Endodermal cell (in vitro differentiated cells): ENCODE results near the gene LRRTM2. TPM values are rescaled to one million over a fixed set of nuclear protein-coding genes. Genes with fewer than 3 reads are reported as not detected.

Experiments
- DNase-seq: peaks from one replicate; pipeline ENCODE4 v3.0.0-alpha.2; 2017
- H3K27ac ChIP-seq: 2 replicates; pipeline ENCODE4 v1.5.1; 2013; ENCODE audit warnings: mild to moderate bottlenecking, low read depth, low read length, moderate library complexity
- H3K27me3 ChIP-seq: 2 replicates; pipeline ENCODE4 v1.6.1; 2013; ENCODE audit warnings: mild to moderate bottlenecking, low read length, moderate library complexity; ENCODE audit not compliant: insufficient read depth, control insufficient read depth, poor library complexity, severe bottlenecking
- H3K36me3 ChIP-seq: 2 replicates; pipeline ENCODE4 v1.7.0; 2013; ENCODE audit warnings: mild to moderate bottlenecking, low read length, moderate library complexity; ENCODE audit not compliant: control insufficient read depth, insufficient read depth
- H3K4me1 ChIP-seq: one replicate; pipeline ENCODE4 v1.7.0; 2013; ENCODE audit warnings: low read length; ENCODE audit not compliant: control insufficient read depth, insufficient read depth
- H3K4me3 ChIP-seq: 2 replicates; pipeline ENCODE4 v1.5.1; 2013; ENCODE audit warnings: mild to moderate bottlenecking, low read length, moderate library complexity
- H3K9ac ChIP-seq: 2 replicates; pipeline ENCODE4 v1.6.1; 2013; ENCODE audit warnings: mild to moderate bottlenecking, low read length, moderate library complexity; ENCODE audit not compliant: poor library complexity, severe bottlenecking; ENCODE audit errors: extremely low read depth
- H3K9me3 ChIP-seq: 2 replicates; pipeline ENCODE4 v1.6.1; 2013; ENCODE audit warnings: mild to moderate bottlenecking, low read length, moderate library complexity; ENCODE audit not compliant: control insufficient read depth
- H3K27ac Mint-ChIP-seq: 2 replicates; pipeline ENCODE4 v1.8.0; 2020; ENCODE audit warnings: mixed read lengths
- H3K27me3 Mint-ChIP-seq: 2 replicates; pipeline ENCODE4 v1.8.0; 2021; ENCODE audit warnings: mild to moderate bottlenecking, mixed read lengths; ENCODE audit not compliant: insufficient read depth
- H3K36me3 Mint-ChIP-seq: 2 replicates; pipeline ENCODE4 v1.8.0; 2020; ENCODE audit warnings: low read depth, mixed read lengths
- H3K4me1 Mint-ChIP-seq: 2 replicates; pipeline ENCODE4 v1.8.0; 2020; ENCODE audit warnings: mixed read lengths
- H3K4me3 Mint-ChIP-seq: 2 replicates; pipeline ENCODE4 v1.8.0; 2020; ENCODE audit warnings: mild to moderate bottlenecking, moderate library complexity, mixed read lengths
- H3K9me3 Mint-ChIP-seq: 2 replicates; pipeline ENCODE4 v1.8.0; 2020; ENCODE audit warnings: mild to moderate bottlenecking, mixed read lengths
- WGBS, 2 experiments: methylation state at CpG; one replicate each; pipeline versions ENCODE4 v1.1.5 to v1.1.7; 2013; ENCODE audit warnings: missing lambda C conversion rate in 2 of 2, mixed read lengths in 1 of 2; ENCODE audit not compliant: insufficient coverage in 1 of 2, insufficient read length in 1 of 2; 5-methylcytosine and 5-hydroxymethylcytosine counted together
- total RNA-seq, 2 donors: library from RNA; stranded (reverse); fragmentation: NEBNext Ultra II Directional in 1 of 2; extraction: Animal tissue kit (Norgen Biotek cat#: 25700) in 1 of 2; gene quantifications; 2 replicates in 1 of 2; 3 replicates in 1 of 2; pipeline ENCODE4 v1.2.1, GENCODE V29; 2021
- TF ChIP-seq, protein P1 (sequence below): fragments of 200-600 bp; sonication (generic); conservative IDR thresholded peaks from 2 replicates; pipeline ENCODE4 v1.5.0; 2021; ENCODE audit warnings: antibody characterized with exemption, mild to moderate bottlenecking

LRRTM2 gene
- total RNA-seq, 2 donors from 2014 or later: not detected

DNA sequence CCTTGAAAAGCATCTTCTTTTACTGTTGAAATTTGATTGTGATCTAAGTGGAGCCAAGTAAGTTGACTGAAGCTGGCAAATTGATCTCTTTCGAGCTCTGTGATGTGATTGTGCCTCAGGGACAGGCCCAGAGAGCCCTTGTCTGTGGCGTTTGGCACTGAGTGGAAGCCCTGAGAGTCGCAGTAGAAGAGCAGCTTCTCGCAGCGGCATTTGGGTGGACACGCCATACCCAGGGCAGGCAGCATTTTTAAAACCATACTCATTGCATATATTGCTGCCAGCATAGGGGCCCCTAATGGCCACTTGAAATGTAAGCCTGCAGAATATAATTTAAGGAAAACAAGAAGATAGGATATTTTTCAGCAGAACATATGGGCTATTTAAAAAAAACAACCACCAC is 894 bp downstream of the LRRTM2 start:
- no peak overlapping the region for H3K4me3 Mint-ChIP-seq
- H3K27ac Mint-ChIP-seq: no peak overlapping the region
- Histone ChIP-seq H3K4me3 (no peak overlapping the region), H3K27me3 (no peaks in the 10 kb centered on the region), H3K9me3 (no peaks in the 10 kb centered on the region), H3K4me1 (peaks cover 15% of the 10 kb centered on the region), H3K36me3 (peaks cover 13% of the 10 kb centered on the region), H3K9ac (no peak overlapping the region), H3K27ac (no peak overlapping the region)
- TF ChIP-seq, protein P1, sequence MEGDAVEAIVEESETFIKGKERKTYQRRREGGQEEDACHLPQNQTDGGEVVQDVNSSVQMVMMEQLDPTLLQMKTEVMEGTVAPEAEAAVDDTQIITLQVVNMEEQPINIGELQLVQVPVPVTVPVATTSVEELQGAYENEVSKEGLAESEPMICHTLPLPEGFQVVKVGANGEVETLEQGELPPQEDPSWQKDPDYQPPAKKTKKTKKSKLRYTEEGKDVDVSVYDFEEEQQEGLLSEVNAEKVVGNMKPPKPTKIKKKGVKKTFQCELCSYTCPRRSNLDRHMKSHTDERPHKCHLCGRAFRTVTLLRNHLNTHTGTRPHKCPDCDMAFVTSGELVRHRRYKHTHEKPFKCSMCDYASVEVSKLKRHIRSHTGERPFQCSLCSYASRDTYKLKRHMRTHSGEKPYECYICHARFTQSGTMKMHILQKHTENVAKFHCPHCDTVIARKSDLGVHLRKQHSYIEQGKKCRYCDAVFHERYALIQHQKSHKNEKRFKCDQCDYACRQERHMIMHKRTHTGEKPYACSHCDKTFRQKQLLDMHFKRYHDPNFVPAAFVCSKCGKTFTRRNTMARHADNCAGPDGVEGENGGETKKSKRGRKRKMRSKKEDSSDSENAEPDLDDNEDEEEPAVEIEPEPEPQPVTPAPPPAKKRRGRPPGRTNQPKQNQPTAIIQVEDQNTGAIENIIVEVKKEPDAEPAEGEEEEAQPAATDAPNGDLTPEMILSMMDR: no peak
- 94 to 100% methylated on average over 1 to 6 of the region's 6 CpGs for WGBS, 2 experiments
- H3K36me3 Mint-ChIP-seq: peaks cover 10% of the 10 kb centered on the region
- no peak for DNase-seq
- H3K9me3 Mint-ChIP-seq: no peaks in the 10 kb centered on the region
- no peaks in the 10 kb centered on the region for H3K27me3 Mint-ChIP-seq
- peaks cover 59% of the 10 kb centered on the region for H3K4me1 Mint-ChIP-seq

DNA sequence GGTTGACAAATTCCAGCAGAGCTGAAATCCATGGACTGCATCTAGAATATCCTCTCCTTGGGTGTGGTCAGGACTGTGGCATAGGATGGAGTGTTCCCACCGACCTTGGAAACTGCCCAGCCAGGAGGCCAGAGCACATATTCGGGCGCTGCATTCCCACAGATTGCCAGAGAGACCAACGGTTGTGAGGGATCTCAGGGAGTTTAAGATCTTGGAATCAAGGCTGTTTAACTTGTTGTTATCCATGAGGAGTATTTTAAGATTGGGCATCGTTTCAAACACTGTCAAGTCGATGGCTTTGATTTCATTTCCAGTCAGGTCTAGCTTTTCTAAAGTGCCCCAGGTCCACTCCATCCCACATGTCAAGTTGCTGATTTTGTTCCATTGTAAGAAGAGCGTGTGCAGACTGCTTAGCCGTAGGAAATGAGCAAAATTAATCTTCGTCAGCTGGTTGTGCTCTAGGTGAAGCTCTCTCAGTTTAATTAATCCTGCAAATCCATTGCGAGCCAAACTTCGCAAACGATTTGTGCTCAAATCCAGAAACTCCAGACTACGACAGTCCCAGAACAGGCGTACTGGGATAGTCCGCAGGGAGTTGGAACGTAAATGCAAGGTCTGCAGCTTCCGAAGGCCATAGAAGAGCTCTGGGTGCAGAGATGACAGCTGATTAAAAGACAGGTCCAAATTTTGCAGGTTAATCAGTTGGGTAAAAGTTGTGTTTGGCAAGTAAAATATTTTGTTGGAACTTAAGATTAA is 1.5 kb downstream of the LRRTM2 start:
- H3K9ac ChIP-seq: no peak overlapping the region
- Mint-ChIP-seq H3K27ac (no peak overlapping the region), H3K36me3 (peaks cover 5% of the 10 kb centered on the region), H3K4me1 (peaks cover 65% of the 10 kb centered on the region), H3K27me3 (no peaks in the 10 kb centered on the region), H3K9me3 (no peaks in the 10 kb centered on the region), H3K4me3 (no peak overlapping the region)
- 94 to 95% methylated on average over 15 to 17 of the region's 17 CpGs for WGBS, 2 experiments
- no peak overlapping the region for H3K4me3 ChIP-seq
- no peaks in the 10 kb centered on the region for H3K27me3 ChIP-seq
- H3K9me3 ChIP-seq: no peaks in the 10 kb centered on the region
- no peak for DNase-seq
- peaks cover 12% of the 10 kb centered on the region for H3K36me3 ChIP-seq
- H3K4me1 ChIP-seq: peaks cover 15% of the 10 kb centered on the region
- H3K27ac ChIP-seq: peak overlapping the region; percentile 46
- TF ChIP-seq, protein P1: no peak

DNA sequence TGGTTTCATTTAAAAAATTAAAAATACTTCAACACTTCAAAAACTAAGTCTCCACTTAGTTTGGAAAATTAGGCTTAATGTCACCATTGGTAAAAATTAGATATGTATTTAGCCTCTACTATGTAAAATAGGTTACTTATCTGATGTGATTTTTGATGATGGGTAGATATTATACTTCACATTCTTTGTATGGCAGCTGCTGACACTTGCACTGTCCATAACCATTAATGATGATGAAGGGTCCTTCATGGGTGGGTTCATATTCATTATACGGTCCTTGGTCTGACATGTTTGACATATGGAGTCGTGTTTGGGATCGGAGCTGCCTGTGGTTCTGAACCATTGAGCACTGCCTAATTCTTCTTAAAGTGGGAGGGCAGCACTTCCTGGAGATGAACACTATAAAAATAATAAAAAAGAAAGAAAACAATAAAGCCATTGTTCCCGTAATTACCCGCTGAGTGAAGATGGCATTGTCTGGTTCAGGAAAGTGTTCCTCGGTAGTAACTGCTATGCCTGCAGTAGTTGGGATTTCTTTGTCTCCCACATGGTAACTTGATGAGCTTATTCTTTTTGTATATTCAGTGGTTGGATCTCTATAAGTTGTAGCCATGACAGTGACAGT is 2.2 kb downstream of the LRRTM2 start:
- H3K4me1 Mint-ChIP-seq: peaks cover 70% of the 10 kb centered on the region
- 86 to 97% methylated on average over 3 to 6 of the region's 6 CpGs for whole genome bisulfite sequencing, 2 experiments
- DNase-seq: no peak
- Histone ChIP-seq H3K9me3 (no peaks in the 10 kb centered on the region), H3K27me3 (no peaks in the 10 kb centered on the region), H3K4me1 (peaks cover 15% of the 10 kb centered on the region), H3K9ac (no peak overlapping the region), H3K4me3 (no peak overlapping the region), H3K27ac (peak overlapping the region; percentile 46), H3K36me3 (peaks cover 11% of the 10 kb centered on the region)
- peaks cover 3% of the 10 kb centered on the region for H3K36me3 Mint-ChIP-seq
- TF ChIP-seq, protein P1: no peak
- no peak overlapping the region for H3K27ac Mint-ChIP-seq
- no peaks in the 10 kb centered on the region for H3K9me3 Mint-ChIP-seq
- no peak overlapping the region for H3K4me3 Mint-ChIP-seq
- no peaks in the 10 kb centered on the region for H3K27me3 Mint-ChIP-seq
